ENCODE measurements around the gene TRMU. TPM values are rescaled to one million over a fixed set of nuclear protein-coding genes. Genes with fewer than 3 reads are reported as not detected.

TRMU gene
- total RNA-seq, 1 donor, result 31.1 TPM

- no peak overlapping the region for H3K4me3 ChIP-seq (ENCODE audit: low read depth, low read length)
- TF ChIP-seq CTCF (IDR thresholded peaks at IDR 0.05; ENCODE audit: insufficient read depth, low read depth, low read length), result no peak
- no peak for DNase-seq (ENCODE audit: low read depth)
These were observed 12.1 kb downstream of the TRMU start for GRCh38 chr22:46347646-46348045.

DNA sequence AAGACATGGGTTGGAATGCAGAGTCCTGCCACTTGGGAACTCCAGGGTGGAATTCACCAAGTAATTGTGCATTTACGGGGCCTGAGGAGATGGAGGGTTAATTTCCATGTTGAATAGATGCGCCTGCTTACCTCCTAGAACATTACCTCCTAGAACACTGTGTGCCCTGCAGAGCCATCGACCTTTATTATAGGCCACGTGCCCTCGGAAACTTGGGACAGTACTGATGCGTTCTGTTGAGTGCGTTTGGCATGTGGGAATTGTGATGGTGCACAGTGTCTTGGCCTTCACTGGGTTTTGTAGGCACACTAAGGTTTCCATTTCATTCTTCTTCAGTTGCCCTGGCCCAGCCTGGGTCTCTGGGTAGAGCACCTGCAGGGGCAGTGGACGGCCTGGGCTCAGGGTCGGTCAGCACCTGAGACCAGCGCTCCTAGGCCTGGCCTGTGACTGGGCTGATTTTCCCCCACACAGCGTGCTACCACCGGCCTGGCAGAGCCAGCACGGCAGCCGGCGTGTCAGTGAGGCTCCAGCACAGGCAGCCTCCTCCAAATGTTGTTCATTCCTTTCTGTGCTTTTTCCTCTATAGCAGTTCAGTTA is 12.7 kb downstream of the TRMU start:
- no peak for TF ChIP-seq CTCF (IDR thresholded peaks at IDR 0.05; ENCODE audit: insufficient read depth, low read depth, low read length)
- no peak for DNase-seq (ENCODE audit: low read depth)

GRCh38 chr22:46349238-46349637 is 13.7 kb downstream of the TRMU start:
- TF ChIP-seq CTCF (IDR thresholded peaks at IDR 0.05; ENCODE audit: insufficient read depth, low read depth, low read length), result no peak
- H3K4me3 ChIP-seq (ENCODE audit: low read depth, low read length), result no peak overlapping the region
- no peak for DNase-seq (ENCODE audit: low read depth)

More for the DNA sequence above, 12.7 kb downstream of the TRMU start:
- no peak overlapping the region for H3K4me3 ChIP-seq (ENCODE audit: low read depth, low read length)

DNA sequence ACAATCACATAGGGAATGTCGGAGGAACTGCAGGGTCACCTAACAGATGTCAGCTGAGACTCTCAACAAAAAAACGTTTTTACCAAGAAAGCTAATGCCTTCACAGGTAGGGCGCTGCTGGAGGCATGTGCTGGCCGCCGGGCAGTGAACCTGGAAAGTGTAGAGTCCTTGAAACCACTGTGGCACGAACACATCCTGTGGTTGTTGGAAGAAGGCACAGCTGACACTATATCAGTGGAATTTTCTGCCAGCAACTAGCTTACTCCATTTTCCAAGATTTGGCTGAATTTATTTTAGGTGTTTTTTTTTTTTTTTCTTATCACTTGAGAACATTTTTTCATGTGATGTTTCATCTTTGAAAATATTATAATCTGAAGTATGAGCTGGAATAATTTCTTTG is 14.2 kb downstream of the TRMU start:
- H3K4me3 ChIP-seq (ENCODE audit: low read depth, low read length), result no peak overlapping the region
- no peak for TF ChIP-seq CTCF (IDR thresholded peaks at IDR 0.05; ENCODE audit: insufficient read depth, low read depth, low read length)
- DNase-seq (ENCODE audit: low read depth), result no peak

DNA sequence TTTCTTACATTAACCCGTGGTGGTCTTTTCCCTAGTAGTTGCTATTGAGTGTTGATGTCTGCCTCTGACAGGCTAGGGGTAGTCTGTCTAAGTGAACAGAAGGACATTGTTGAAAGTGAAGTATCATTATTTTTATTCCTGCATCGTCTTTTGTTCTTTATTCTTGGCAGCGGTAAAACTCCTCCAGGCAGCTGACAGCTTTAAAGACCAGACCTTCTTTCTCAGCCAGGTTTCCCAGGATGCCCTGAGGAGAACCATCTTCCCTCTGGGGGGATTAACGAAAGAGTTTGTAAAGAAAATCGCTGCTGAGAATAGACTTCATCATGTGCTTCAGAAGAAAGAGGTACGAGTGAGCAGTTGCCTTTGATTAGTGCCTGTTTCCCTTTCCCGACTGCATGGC is 14.6 kb downstream of the TRMU start:
- H3K4me3 ChIP-seq (ENCODE audit: low read depth, low read length), result no peak overlapping the region
- no peak for DNase-seq (ENCODE audit: low read depth)
- no peak for TF ChIP-seq CTCF (IDR thresholded peaks at IDR 0.05; ENCODE audit: insufficient read depth, low read depth, low read length)

DNA sequence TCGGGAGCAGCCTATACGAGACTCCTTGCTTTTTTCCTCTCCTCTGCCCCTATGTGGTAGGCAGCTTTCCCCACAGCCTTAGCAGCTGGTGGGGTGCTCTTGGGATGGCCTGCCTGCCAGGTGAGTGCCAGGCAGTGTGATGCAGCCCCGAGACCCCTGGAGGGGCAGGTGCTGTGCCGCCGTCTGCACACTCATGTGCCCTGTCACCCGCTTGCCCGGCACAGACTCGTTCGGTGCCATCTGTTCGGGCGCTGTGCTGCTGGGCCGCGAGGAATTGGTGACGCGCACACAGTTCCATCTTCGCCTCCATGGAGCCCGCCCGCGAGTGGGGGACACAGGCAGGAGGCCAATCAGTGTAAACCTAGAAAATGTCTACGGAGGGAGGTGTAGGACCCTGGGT is 15.1 kb downstream of the TRMU start:
- TF ChIP-seq CTCF (IDR thresholded peaks at IDR 0.05; ENCODE audit: insufficient read depth, low read depth, low read length), result no peak
- DNase-seq (ENCODE audit: low read depth), result no peak
- H3K4me3 ChIP-seq (ENCODE audit: low read depth, low read length), result no peak overlapping the region

- H3K4me3 ChIP-seq (ENCODE audit: low read depth, low read length), result no peak overlapping the region
- TF ChIP-seq CTCF (IDR thresholded peaks at IDR 0.05; ENCODE audit: insufficient read depth, low read depth, low read length), result no peak
- DNase-seq (ENCODE audit: low read depth), result no peak
These were observed 15.7 kb downstream of the TRMU start for GRCh38 chr22:46351131-46351735.
